Measurements from ENCODE around the gene GATB. TPM values are rescaled to one million over a fixed set of nuclear protein-coding genes. Genes with fewer than 3 reads are reported as not detected.

The GATB gene
- total RNA-seq, 1 donor from 2014 or later = 15.7 TPM

GRCh38 chr4:151667666-151668065 is 93.1 kb downstream of the GATB start:
- Mint-ChIP-seq H3K4me1 (ENCODE audit: low read depth) (no peaks in the 10 kb centered on the region), H3K4me3 (ENCODE audit: low read depth) (no peak overlapping the region), H3K9me3 (ENCODE audit: low read depth) (no peaks in the 10 kb centered on the region), H3K27me3 (no peaks in the 10 kb centered on the region), H3K36me3 (ENCODE audit: insufficient read depth) (peaks cover 1% of the 10 kb centered on the region), H3K27ac (no peak overlapping the region)
- no peak for DNase-seq (ENCODE audit: low spot score, unreplicated experiment)
- TF ChIP-seq, protein P1, sequence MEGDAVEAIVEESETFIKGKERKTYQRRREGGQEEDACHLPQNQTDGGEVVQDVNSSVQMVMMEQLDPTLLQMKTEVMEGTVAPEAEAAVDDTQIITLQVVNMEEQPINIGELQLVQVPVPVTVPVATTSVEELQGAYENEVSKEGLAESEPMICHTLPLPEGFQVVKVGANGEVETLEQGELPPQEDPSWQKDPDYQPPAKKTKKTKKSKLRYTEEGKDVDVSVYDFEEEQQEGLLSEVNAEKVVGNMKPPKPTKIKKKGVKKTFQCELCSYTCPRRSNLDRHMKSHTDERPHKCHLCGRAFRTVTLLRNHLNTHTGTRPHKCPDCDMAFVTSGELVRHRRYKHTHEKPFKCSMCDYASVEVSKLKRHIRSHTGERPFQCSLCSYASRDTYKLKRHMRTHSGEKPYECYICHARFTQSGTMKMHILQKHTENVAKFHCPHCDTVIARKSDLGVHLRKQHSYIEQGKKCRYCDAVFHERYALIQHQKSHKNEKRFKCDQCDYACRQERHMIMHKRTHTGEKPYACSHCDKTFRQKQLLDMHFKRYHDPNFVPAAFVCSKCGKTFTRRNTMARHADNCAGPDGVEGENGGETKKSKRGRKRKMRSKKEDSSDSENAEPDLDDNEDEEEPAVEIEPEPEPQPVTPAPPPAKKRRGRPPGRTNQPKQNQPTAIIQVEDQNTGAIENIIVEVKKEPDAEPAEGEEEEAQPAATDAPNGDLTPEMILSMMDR (IDR thresholded peaks at IDR 0.05; ENCODE audit: unreplicated experiment) = no peak

DNA sequence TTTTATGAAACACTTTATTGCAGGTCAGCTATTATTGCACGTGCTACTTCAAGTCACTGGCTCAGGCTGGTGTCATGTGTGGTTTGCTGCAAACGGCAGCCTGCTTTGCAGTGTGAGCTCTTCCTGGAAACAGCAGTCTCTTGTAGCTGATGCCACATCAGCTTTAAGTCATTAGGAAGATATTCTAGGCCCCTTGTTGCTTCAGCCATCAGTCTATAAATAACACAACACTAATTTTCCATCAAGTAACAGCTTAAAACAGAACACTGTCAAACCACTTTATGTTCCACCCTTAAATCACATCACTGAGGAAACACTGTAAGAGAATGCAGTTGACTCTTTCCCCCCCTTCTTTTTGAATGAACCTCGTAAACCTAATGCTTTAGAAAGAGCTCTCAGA is 93.8 kb downstream of the GATB start:
- Mint-ChIP-seq H3K27ac (no peak overlapping the region), H3K27me3 (no peaks in the 10 kb centered on the region), H3K36me3 (ENCODE audit: insufficient read depth) (peaks cover 1% of the 10 kb centered on the region), H3K4me1 (ENCODE audit: low read depth) (no peaks in the 10 kb centered on the region), H3K4me3 (ENCODE audit: low read depth) (no peak overlapping the region), H3K9me3 (ENCODE audit: low read depth) (no peaks in the 10 kb centered on the region)
- no peak for DNase-seq (ENCODE audit: low spot score, unreplicated experiment)
- TF ChIP-seq, protein P1 (IDR thresholded peaks at IDR 0.05; ENCODE audit: unreplicated experiment) = no peak

- H3K9me3 Mint-ChIP-seq (ENCODE audit: low read depth) = no peaks in the 10 kb centered on the region
- TF ChIP-seq, protein P1 (IDR thresholded peaks at IDR 0.05; ENCODE audit: unreplicated experiment) = no peak
Measured at GRCh38 chr4:151666501-151666900, 94.3 kb downstream of the GATB start.

DNA sequence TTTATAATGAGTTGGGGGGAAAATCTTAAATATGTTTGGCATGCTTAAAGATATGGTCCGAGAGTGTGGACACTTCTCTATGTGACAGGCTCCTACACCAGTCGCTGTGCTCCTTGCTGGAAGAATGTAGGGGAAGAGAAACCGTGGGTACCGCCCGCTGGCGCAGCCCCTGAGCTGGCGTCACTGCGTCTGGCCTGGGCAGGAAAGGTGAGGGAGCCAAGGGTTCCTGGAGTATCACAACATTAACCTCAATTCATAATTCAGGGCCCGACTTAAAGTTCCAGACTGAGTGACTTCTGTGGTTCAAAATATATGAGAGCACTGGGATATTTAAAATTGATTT is 95.1 kb downstream of the GATB start:
- no peaks in the 10 kb centered on the region for H3K27me3 Mint-ChIP-seq
- no peak overlapping the region for H3K4me3 Mint-ChIP-seq (ENCODE audit: low read depth)
- no peak for DNase-seq (ENCODE audit: low spot score, unreplicated experiment)
- peaks cover 1% of the 10 kb centered on the region for H3K36me3 Mint-ChIP-seq (ENCODE audit: insufficient read depth)
- H3K9me3 Mint-ChIP-seq (ENCODE audit: low read depth) = no peaks in the 10 kb centered on the region
- TF ChIP-seq, protein P1 (IDR thresholded peaks at IDR 0.05; ENCODE audit: unreplicated experiment) = no peak
- H3K4me1 Mint-ChIP-seq (ENCODE audit: low read depth) = no peaks in the 10 kb centered on the region
- H3K27ac Mint-ChIP-seq = no peak overlapping the region

More at GRCh38 chr4:151666501-151666900, 94.3 kb downstream of the GATB start:
- Mint-ChIP-seq H3K27me3 (no peaks in the 10 kb centered on the region), H3K27ac (no peak overlapping the region), H3K4me1 (ENCODE audit: low read depth) (no peaks in the 10 kb centered on the region), H3K36me3 (ENCODE audit: insufficient read depth) (peaks cover 1% of the 10 kb centered on the region), H3K4me3 (ENCODE audit: low read depth) (no peak overlapping the region)
- DNase-seq (ENCODE audit: low spot score, unreplicated experiment) = no peak

- H3K9me3 Mint-ChIP-seq (ENCODE audit: low read depth) = no peaks in the 10 kb centered on the region
- no peak overlapping the region for H3K4me3 Mint-ChIP-seq (ENCODE audit: low read depth)
- TF ChIP-seq, protein P1 (IDR thresholded peaks at IDR 0.05; ENCODE audit: unreplicated experiment) = no peak
- DNase-seq (ENCODE audit: low spot score, unreplicated experiment) = no peak
- peak overlapping the region; percentile 53 for H3K27ac Mint-ChIP-seq
- no peaks in the 10 kb centered on the region for H3K27me3 Mint-ChIP-seq
- H3K36me3 Mint-ChIP-seq (ENCODE audit: insufficient read depth) = peaks cover 1% of the 10 kb centered on the region
- H3K4me1 Mint-ChIP-seq (ENCODE audit: low read depth) = peaks cover 2% of the 10 kb centered on the region
Measured at GRCh38 chr4:151665022-151665784, 95.6 kb downstream of the GATB start.
